Measurements from ENCODE around the gene BOD1L1.

BOD1L1 gene

DNA sequence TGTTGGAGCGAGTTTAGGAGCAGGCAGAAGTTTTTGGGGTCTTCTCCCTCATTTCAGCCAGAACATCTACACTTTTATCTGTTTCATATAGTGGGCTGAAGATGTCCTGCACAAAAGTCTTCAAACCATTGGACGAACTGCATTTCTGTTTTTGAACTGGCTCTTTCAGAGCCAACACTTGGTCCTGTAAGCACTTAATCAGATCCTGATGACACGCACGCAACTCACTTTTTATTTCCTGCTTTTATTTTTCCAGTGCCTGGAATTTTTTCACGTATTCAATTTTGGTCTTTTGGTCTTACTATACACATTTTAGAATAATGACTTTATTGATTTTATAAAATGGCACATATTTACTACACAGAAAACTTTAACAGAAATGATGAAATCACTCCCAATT lies 43.0 kb downstream of the BOD1L1 start:
- Histone ChIP-seq H3K27me3 (replicated peaks; ENCODE audit: insufficient read depth, low read length) (no peaks in the 10 kb centered on the region), H3K9me2 (replicated peaks; ENCODE audit: insufficient read depth, low read length) (no peaks in the 10 kb centered on the region), H3K9me3 (replicated peaks; ENCODE audit: insufficient read depth, low read length) (no peaks in the 10 kb centered on the region), H2AFZ (ENCODE audit: low read length) (no peak overlapping the region), H3K4me2 (ENCODE audit: low read depth, low read length) (no peak overlapping the region), H3K4me3 (ENCODE audit: low read length) (no peak overlapping the region), H3K4me1 (ENCODE audit: low read length) (no peaks in the 10 kb centered on the region), H3F3A (ENCODE audit: insufficient read depth, low read length) (no peaks in the 10 kb centered on the region), H3K9ac (ENCODE audit: low read length) (no peak overlapping the region), H4K20me1 (ENCODE audit: insufficient read depth, low read length) (no peaks in the 10 kb centered on the region), H3K79me2 (ENCODE audit: low read length) (no peaks in the 10 kb centered on the region), H3K27ac (ENCODE audit: low read length) (no peak overlapping the region), H3K36me3 (replicated peaks; ENCODE audit: insufficient read depth, low read length) (peaks cover 4% of the 10 kb centered on the region; the same call in 1 of the 2 replicates)
- TF ChIP-seq, protein P1, sequence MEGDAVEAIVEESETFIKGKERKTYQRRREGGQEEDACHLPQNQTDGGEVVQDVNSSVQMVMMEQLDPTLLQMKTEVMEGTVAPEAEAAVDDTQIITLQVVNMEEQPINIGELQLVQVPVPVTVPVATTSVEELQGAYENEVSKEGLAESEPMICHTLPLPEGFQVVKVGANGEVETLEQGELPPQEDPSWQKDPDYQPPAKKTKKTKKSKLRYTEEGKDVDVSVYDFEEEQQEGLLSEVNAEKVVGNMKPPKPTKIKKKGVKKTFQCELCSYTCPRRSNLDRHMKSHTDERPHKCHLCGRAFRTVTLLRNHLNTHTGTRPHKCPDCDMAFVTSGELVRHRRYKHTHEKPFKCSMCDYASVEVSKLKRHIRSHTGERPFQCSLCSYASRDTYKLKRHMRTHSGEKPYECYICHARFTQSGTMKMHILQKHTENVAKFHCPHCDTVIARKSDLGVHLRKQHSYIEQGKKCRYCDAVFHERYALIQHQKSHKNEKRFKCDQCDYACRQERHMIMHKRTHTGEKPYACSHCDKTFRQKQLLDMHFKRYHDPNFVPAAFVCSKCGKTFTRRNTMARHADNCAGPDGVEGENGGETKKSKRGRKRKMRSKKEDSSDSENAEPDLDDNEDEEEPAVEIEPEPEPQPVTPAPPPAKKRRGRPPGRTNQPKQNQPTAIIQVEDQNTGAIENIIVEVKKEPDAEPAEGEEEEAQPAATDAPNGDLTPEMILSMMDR (IDR thresholded peaks at IDR 0.05; ENCODE audit: low read length): no peak
- TF ChIP-seq EZH2 (optimal IDR thresholded peaks at IDR 0.05; ENCODE audit: low read depth, low read length) (no peak), EZH2phosphoT487 (IDR thresholded peaks at IDR 0.05; ENCODE audit: low read length) (no peak)
- DNase-seq: no peak

DNA sequence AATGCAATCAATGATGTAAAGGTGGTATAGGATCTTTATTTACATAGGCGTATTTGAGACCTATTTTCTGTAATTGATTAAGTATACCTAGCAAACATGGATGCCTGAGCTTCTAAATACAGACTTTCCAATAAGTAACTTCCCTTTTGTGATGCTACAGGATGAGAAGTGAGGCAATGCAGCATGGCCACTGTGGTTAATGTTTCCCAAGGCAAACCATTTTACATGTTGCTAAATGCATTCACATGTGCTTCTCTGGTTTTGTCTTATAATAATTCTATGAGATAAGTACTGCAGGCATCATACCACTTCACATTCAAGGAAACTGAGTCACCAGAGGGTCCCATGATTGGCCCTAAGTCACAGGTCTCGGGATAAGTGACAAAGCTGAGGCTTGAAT lies 47.5 kb downstream of the BOD1L1 start:
- H3K9me2 ChIP-seq (replicated peaks; ENCODE audit: insufficient read depth, low read length): no peaks in the 10 kb centered on the region
- H3K9me3 ChIP-seq (replicated peaks; ENCODE audit: insufficient read depth, low read length): no peaks in the 10 kb centered on the region
- H3K79me2 ChIP-seq (ENCODE audit: low read length): no peaks in the 10 kb centered on the region
- H3K27me3 ChIP-seq (replicated peaks; ENCODE audit: insufficient read depth, low read length): no peaks in the 10 kb centered on the region
- no peak overlapping the region for H3K27ac ChIP-seq (ENCODE audit: low read length)
- H3K4me3 ChIP-seq (ENCODE audit: low read length): no peak overlapping the region
- peaks cover 7% of the 10 kb centered on the region; the same call in 1 of the 2 replicates for H3K36me3 ChIP-seq (replicated peaks; ENCODE audit: insufficient read depth, low read length)
- TF ChIP-seq EZH2phosphoT487 (IDR thresholded peaks at IDR 0.05; ENCODE audit: low read length) (no peak), EZH2 (optimal IDR thresholded peaks at IDR 0.05; ENCODE audit: low read depth, low read length) (no peak)
- TF ChIP-seq, protein P1 (IDR thresholded peaks at IDR 0.05; ENCODE audit: low read length): no peak
- no peak overlapping the region for H2AFZ ChIP-seq (ENCODE audit: low read length)
- H3K4me1 ChIP-seq (ENCODE audit: low read length): no peaks in the 10 kb centered on the region
- H3K9ac ChIP-seq (ENCODE audit: low read length): no peak overlapping the region
- no peak overlapping the region for H3K4me2 ChIP-seq (ENCODE audit: low read depth, low read length)
- no peaks in the 10 kb centered on the region for H4K20me1 ChIP-seq (ENCODE audit: insufficient read depth, low read length)
- DNase-seq: no peak
- no peaks in the 10 kb centered on the region for H3F3A ChIP-seq (ENCODE audit: insufficient read depth, low read length)

DNA sequence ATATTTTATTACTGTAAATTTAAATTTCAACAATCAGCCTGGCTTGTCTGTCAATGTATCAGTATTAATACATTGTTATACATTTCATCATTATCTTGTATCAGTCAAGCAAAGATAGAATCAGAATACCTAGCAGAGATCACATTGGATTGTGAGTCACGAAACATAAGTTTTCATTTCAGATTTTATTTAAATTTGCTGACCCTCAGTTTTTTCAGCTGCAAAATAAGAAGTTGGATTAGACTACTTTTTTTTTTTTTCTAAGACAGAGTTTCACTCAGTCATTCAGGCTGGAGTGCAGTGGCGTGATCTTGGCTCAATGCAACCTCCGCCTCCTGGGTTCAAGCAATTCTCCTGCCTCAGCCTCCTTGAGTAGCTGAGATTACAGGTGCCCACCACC lies 49.9 kb downstream of the BOD1L1 start:
- no peak for DNase-seq
- Histone ChIP-seq H3K27ac (ENCODE audit: low read length) (no peak overlapping the region), H3K4me3 (ENCODE audit: low read length) (no peak overlapping the region), H3K36me3 (replicated peaks; ENCODE audit: insufficient read depth, low read length) (peaks cover 7% of the 10 kb centered on the region; the same call in 1 of the 2 replicates), H3K4me2 (ENCODE audit: low read depth, low read length) (no peak overlapping the region), H3K9me2 (replicated peaks; ENCODE audit: insufficient read depth, low read length) (no peaks in the 10 kb centered on the region), H3K4me1 (ENCODE audit: low read length) (no peaks in the 10 kb centered on the region), H2AFZ (ENCODE audit: low read length) (no peak overlapping the region), H3K9ac (ENCODE audit: low read length) (no peak overlapping the region), H3F3A (ENCODE audit: insufficient read depth, low read length) (no peaks in the 10 kb centered on the region), H3K9me3 (replicated peaks; ENCODE audit: insufficient read depth, low read length) (no peaks in the 10 kb centered on the region), H4K20me1 (ENCODE audit: insufficient read depth, low read length) (no peaks in the 10 kb centered on the region), H3K27me3 (replicated peaks; ENCODE audit: insufficient read depth, low read length) (no peaks in the 10 kb centered on the region), H3K79me2 (ENCODE audit: low read length) (no peaks in the 10 kb centered on the region)
- TF ChIP-seq, protein P1 (IDR thresholded peaks at IDR 0.05; ENCODE audit: low read length): no peak
- no peak for TF ChIP-seq EZH2 (optimal IDR thresholded peaks at IDR 0.05; ENCODE audit: low read depth, low read length)
- no peak for TF ChIP-seq EZH2phosphoT487 (IDR thresholded peaks at IDR 0.05; ENCODE audit: low read length)

All from MM.1S (cell line).